HepG2 (cell line): ENCODE measurements around the gene MEA1. TPM values are rescaled to one million over a fixed set of nuclear protein-coding genes. Genes with fewer than 3 reads are reported as not detected.

Experiments used
- ARNTL ChIP-seq: sonication (generic); formaldehyde crosslinking; IDR thresholded peaks from 2 replicates; pipeline ENCODE4 v1.4.0; 2020; ENCODE audit warnings: mild to moderate bottlenecking, missing genetic modification reagents
- FOSL2 ChIP-seq: sonication (generic); formaldehyde crosslinking; IDR thresholded peaks from 2 replicates; pipeline ENCODE4 v1.4.0; 2020; ENCODE audit warnings: missing genetic modification reagents
- IRF1 ChIP-seq: sonication (generic); formaldehyde crosslinking; IDR thresholded peaks from 2 replicates; pipeline ENCODE4 v1.4.0; 2020; ENCODE audit warnings: low read depth, mild to moderate bottlenecking, missing genetic modification reagents
- KDM4B ChIP-seq: sonication (generic); formaldehyde crosslinking; IDR thresholded peaks from 2 replicates; pipeline ENCODE4 v1.4.0; 2020; ENCODE audit warnings: missing genetic modification reagents
- MTA1 ChIP-seq: sonication (generic); formaldehyde crosslinking; IDR thresholded peaks from 2 replicates; pipeline ENCODE4 v1.4.0; 2020; ENCODE audit warnings: missing genetic modification reagents, mild to moderate bottlenecking, borderline replicate concordance
- MTA3 ChIP-seq: sonication (generic); formaldehyde crosslinking; IDR thresholded peaks from 2 replicates; pipeline ENCODE4 v1.4.0; 2020; ENCODE audit warnings: missing genetic modification reagents
- PRPF4 ChIP-seq: fragments of 200-400 bp; formaldehyde crosslinking; IDR thresholded peaks from 2 replicates; pipeline ENCODE4 v1.6.1; 2016; ENCODE audit warnings: low read length, low read depth; ENCODE audit not compliant: poor library complexity, severe bottlenecking
- SNAPC5 ChIP-seq: sonication (generic); formaldehyde crosslinking; IDR thresholded peaks from 2 replicates; pipeline ENCODE4 v1.8.1; 2023; ENCODE audit warnings: mild to moderate bottlenecking, missing genetic modification reagents, borderline replicate concordance
- ZFP91 ChIP-seq: sonication (generic); formaldehyde crosslinking; IDR thresholded peaks from 2 replicates; pipeline ENCODE4 v1.9.0; 2022; ENCODE audit warnings: missing genetic modification reagents, mild to moderate bottlenecking, borderline replicate concordance
- ZMYM4 ChIP-seq: sonication (generic); formaldehyde crosslinking; IDR thresholded peaks from 2 replicates; pipeline ENCODE4 v1.8.1; 2023; ENCODE audit warnings: mild to moderate bottlenecking, missing genetic modification reagents
- ZNF207 ChIP-seq: fragments of 450-650 bp; IDR thresholded peaks from 2 replicates; pipeline ENCODE4 v1.6.1; 2016; ENCODE audit warnings: antibody characterized with exemption, borderline replicate concordance
- ZNF256 ChIP-seq: sonication (generic); formaldehyde crosslinking; conservative IDR thresholded peaks from 2 replicates; pipeline ENCODE4 v1.4.0; 2020; ENCODE audit warnings: missing genetic modification reagents
- polyA plus RNA-seq, 8 experiments: library from polyadenylated mRNA; depleted of rRNA in 3 of 8; stranded (reverse) in 7 of 8; unstranded in 1 of 8; fragments of >200 nt; fragmentation: Illumina TruSeq in 4 of 8; extraction: Trizol in 4 of 8; gene quantifications; 2 replicates each; pipeline versions ENCODE4 v1.2.1 to v1.2.3, GENCODE V29; 2011 to 2016; ENCODE audit warnings: low read depth in 4 of 8, missing spikeins in 1 of 8, mixed read lengths in 1 of 8; ENCODE audit not compliant: insufficient read depth in 1 of 8
- total RNA-seq, 5 experiments: library from RNA; depleted of rRNA; stranded (reverse); fragments of >200 nt; fragmentation: Illumina TruSeq; extraction: Trizol; gene quantifications; 2 replicates each; pipeline ENCODE4 v1.2.3, GENCODE V29; 2016; ENCODE audit warnings: low read depth in 1 of 5
- TF ChIP-seq, protein P1 (sequence below): sonication (generic); formaldehyde crosslinking; IDR thresholded peaks from 2 replicates; pipeline ENCODE4 v1.4.0; 2020; ENCODE audit warnings: missing genetic modification reagents
- TF ChIP-seq, protein P2 (sequence below): sonication (generic); formaldehyde crosslinking; IDR thresholded peaks from 2 replicates; pipeline ENCODE4 v1.4.0; 2020; ENCODE audit warnings: missing genetic modification reagents, borderline replicate concordance
- TF ChIP-seq, protein P3 (sequence below): sonication (generic); formaldehyde crosslinking; IDR thresholded peaks from 2 replicates; pipeline ENCODE4 v1.5.1; 2020; ENCODE audit warnings: mild to moderate bottlenecking, missing genetic modification reagents, borderline replicate concordance
- TF ChIP-seq, protein P4 (sequence below): sonication (generic); formaldehyde crosslinking; IDR thresholded peaks from 2 replicates; pipeline ENCODE4 v1.4.0; 2020; ENCODE audit warnings: missing genetic modification reagents
- TF ChIP-seq, protein P5 (sequence below): sonication (generic); formaldehyde crosslinking; IDR thresholded peaks from 2 replicates; pipeline ENCODE4 v1.8.0; 2022; ENCODE audit warnings: mild to moderate bottlenecking, missing genetic modification reagents, borderline replicate concordance

Gene MEA1
- total and polyA plus RNA-seq, 2 of the 13 experiments (the other 11 are each of a cell fraction or from before 2014, with no cell fraction given), result 75.6 to 86.2 TPM

DNA sequence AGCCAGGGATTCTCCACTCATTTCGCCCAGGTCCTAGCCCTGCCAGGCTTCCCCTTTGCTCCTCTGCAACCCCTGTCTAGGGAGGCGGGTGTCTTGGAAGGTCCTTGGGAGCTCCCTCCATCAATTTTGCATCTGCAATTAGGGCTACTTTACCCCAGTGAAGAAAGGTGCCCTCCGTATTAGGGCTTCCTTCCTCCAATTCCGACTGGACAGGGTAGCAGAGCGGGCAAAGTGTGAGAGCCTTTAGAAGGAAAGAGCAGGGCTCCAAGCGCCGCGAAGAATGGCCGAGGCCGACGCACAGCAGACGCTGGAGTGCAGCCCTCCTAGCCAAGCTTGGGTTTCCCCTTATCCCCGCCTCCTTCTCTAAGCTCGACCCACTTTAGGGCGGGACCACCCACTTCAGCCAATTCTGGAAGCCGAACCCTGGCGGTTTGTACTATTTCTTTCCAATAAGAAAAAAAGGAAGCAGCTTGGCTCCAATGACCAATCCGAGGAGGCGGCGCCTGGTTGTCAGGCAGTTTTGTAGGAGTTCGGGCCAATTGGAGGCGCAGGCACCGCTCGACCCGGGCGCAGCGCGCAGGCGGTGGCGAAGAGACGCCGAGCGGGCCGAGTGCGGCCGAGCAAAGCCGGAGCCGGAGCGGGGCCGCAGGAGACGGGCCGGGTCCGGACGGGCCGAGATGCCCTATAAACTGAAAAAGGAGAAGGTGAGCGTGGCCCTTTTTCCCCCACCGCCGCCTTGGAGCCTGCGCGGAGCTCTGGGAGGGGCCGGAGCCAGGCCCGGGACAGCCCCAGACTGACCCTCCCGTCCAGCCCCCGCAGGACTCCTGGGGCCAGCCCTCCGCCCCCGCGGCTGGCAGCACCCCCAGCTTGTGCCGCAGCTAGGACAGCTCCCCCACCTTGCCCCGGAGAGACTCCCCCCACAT lies 29.5 kb downstream of the MEA1 start, which contains the start of gene PPP2R5D (continued):
- TF ChIP-seq IRF1 (CRISPR knock-in tag) (no peak), ZFP91 (CRISPR knock-in tag) (peak; percentile 82), KDM4B (no peak), ZNF207 (no peak), ZMYM4 (peak; percentile 78), SNAPC5 (CRISPR knock-in tag) (0 out of 2 replicates have a peak, but pooled peaks have one; percentile 62), ARNTL (CRISPR knock-in tag) (no peak), PRPF4 (no peak), MTA3 (CRISPR knock-in tag) (no peak), FOSL2 (CRISPR knock-in tag) (peak; percentile 16; the same call in 1 of the 2 replicates), MTA1 (no peak), ZNF256 (CRISPR knock-in tag) (peak; percentile 67; the same call in 1 of the 2 replicates)
- TF ChIP-seq, protein P1, sequence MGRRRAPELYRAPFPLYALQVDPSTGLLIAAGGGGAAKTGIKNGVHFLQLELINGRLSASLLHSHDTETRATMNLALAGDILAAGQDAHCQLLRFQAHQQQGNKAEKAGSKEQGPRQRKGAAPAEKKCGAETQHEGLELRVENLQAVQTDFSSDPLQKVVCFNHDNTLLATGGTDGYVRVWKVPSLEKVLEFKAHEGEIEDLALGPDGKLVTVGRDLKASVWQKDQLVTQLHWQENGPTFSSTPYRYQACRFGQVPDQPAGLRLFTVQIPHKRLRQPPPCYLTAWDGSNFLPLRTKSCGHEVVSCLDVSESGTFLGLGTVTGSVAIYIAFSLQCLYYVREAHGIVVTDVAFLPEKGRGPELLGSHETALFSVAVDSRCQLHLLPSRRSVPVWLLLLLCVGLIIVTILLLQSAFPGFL (CRISPR knock-in tag), result peak; percentile 53; the same call in 1 of the 2 replicates
- TF ChIP-seq, protein P2, sequence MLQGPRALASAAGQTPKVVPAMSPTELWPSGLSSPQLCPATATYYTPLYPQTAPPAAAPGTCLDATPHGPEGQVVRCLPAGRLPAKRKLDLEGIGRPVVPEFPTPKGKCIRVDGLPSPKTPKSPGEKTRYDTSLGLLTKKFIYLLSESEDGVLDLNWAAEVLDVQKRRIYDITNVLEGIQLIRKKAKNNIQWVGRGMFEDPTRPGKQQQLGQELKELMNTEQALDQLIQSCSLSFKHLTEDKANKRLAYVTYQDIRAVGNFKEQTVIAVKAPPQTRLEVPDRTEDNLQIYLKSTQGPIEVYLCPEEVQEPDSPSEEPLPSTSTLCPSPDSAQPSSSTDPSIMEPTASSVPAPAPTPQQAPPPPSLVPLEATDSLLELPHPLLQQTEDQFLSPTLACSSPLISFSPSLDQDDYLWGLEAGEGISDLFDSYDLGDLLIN (CRISPR knock-in tag), result no peak
- TF ChIP-seq, protein P3, sequence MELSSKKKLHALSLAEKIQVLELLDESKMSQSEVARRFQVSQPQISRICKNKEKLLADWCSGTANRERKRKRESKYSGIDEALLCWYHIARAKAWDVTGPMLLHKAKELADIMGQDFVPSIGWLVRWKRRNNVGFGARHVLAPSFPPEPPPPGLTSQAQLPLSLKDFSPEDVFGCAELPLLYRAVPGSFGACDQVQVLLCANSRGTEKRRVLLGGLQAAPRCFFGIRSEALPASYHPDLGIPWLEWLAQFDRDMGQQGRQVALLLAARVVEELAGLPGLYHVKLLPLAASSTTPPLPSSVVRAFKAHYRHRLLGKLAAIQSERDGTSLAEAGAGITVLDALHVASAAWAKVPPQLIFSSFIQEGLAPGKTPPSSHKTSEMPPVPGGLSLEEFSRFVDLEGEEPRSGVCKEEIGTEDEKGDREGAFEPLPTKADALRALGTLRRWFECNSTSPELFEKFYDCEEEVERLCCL (CRISPR knock-in tag), result no peak; the same call in 1 of the 2 replicates
- TF ChIP-seq, protein P4, sequence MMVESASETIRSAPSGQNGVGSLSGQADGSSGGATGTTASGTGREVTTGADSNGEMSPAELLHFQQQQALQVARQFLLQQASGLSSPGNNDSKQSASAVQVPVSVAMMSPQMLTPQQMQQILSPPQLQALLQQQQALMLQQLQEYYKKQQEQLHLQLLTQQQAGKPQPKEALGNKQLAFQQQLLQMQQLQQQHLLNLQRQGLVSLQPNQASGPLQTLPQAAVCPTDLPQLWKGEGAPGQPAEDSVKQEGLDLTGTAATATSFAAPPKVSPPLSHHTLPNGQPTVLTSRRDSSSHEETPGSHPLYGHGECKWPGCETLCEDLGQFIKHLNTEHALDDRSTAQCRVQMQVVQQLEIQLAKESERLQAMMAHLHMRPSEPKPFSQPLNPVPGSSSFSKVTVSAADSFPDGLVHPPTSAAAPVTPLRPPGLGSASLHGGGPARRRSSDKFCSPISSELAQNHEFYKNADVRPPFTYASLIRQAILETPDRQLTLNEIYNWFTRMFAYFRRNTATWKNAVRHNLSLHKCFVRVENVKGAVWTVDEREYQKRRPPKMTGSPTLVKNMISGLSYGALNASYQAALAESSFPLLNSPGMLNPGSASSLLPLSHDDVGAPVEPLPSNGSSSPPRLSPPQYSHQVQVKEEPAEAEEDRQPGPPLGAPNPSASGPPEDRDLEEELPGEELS (CRISPR knock-in tag), result no peak
- TF ChIP-seq, protein P5, sequence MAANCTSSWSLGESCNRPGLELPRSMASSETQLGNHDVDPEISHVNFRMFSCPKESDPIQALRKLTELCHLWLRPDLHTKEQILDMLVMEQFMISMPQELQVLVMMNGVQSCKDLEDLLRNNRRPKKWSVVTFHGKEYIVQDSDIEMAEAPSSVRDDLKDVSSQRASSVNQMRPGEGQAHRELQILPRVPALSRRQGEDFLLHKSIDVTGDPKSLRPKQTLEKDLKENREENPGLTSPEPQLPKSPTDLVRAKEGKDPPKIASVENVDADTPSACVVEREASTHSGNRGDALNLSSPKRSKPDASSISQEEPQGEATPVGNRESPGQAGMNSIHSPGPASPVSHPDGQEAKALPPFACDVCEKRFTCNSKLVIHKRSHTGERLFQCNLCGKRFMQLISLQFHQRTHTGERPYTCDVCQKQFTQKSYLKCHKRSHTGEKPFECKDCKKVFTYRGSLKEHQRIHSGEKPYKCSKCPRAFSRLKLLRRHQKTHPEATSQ (CRISPR knock-in tag), result 0 out of 2 replicates have a peak, but pooled peaks have one; percentile 60
